Measurements from ENCODE around the gene ISYNA1.

ISYNA1 gene

DNA sequence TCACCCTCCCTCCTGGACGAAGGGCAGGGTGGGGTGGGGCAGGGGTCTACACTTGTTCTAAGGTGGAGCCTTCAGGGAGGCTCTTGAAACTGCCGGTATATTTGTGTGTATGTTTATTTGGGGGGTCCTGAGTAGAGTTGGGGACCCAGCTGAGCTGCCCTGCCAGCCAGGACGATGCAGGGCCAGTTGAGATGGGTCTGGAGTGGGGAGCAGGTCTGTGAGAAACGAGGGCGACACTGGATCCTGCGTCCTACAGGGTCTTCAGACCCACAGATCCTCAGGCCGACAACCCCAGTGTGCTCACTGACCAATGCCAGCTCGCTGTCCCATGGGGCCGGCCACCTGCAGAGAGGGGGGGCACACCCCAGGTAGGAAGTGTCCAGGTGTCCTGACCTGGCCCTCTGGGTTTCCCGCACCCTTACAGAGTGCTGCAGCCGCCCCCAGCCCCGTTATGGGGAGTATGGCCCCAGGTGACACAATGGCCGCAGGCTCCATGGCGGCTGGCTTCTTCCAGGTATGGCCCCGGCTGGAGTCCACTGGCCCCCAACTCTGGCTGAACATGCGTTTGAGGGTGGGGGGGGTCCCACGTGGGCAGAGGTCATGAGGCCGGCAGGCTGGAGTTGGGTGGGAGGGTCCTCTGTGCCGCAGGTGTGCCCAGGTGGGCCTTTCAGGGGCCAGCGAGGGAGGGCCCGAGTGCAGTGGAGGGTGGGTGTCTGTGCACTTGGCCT lies 7.4 kb downstream of the ISYNA1 start:
- no peak for DNase-seq

GRCh38 chr19:18429717-18430416 lies 8.1 kb downstream of the ISYNA1 start:
- DNase-seq = no peak

DNA sequence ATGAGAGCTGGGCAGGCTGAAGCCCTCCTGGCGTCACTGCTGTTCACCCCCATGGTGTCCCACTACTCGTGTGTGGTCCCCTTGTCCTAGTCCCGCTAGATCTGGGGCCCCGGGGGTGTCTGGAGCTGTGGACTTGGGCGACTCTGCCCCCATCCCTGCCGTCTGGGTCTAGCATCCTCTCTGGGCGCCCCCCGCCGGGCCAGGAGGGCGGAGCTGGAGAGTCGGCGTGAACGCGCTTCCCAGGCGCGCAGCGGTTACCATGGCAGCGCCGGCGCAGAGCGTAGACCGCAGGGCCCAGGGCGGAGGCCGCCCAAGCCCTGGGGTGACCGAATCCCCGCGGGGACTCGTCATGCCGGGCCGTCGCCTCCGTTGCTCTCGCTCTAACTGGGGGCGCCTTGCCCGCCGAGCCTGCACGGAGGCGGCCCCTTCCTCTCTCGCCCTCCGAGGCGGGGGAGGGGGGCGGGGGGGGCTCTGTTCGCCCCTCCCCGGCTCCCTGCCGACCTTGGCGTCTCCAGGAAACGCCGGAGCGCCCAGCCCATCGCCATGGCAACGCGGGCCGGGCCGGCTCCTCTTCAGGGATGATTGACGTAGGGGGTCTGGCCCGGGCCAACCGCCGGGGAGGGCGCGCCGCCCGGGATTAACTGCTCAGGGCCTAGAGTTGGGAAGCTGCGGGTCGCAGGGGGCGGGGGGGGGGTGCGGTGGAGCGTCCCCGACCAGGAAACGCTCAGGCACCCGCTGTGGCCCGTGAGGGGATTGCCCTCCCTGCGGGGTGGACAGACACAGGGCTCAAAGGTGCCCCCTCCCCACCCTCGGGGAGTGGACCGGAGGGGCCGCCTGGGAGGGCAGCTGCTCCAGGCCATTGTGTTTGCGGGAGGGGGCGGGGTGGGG lies 8.9 kb downstream of the ISYNA1 start:
- peak; percentile 87 for DNase-seq

GRCh38 chr19:18428173-18428786 lies 9.7 kb downstream of the ISYNA1 start:
- DNase-seq = no peak

GRCh38 chr19:18427743-18428113 lies 10.2 kb downstream of the ISYNA1 start:
- DNase-seq = no peak

- no peak for DNase-seq
Observed at GRCh38 chr19:18427080-18427742, 10.7 kb downstream of the ISYNA1 start.

DNA sequence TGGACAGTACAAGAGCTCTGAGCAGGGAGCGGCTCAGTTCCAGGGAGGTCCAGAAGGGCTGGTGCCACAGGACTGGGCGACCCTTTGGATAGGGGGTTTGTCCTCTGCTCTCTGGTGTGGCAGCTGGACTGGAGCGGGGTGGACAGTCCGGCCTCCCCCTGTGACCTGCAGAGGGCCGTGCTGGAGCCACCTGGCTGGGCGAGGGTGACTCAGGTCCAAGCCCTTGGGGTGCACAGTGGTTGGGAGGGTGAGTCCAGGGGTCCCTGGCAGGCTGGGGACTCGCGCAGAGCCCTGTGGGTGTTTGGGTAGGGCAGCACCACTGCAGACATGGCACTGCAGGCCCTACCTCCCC lies 11.5 kb downstream of the ISYNA1 start:
- no peak for DNase-seq

GRCh38 chr19:18425515-18426415 lies 12.2 kb downstream of the ISYNA1 start:
- no peak for DNase-seq

DNA sequence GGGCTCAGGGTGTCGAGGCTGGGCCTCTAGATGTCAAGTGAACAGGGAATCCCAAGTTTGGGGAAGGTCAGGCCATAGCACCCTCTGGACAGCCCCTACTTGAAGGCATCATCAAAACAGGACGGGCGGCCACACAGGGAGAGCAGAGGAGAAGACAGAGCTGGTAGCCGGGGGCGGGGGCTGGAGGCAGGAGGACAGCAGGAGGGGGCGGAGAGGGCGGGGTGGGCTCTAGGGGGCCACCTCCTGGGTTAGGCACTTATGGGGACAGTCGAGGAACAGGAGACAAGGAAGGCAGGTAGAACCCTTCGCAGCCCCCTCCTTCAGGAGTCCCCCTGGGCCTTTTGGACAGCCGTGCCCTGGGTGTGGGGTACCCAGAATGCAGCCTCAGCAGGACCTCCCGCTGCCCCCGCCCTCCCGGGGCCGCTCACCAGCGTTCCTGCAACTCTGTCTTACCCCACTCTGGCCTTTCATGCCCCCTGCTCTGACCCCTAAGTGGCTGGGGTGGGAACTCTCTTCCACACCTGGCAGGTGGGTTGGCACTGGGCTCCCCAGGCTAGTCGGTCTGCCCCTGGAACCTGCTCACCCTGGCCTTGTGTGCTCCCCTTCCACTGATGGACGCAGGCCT lies 12.9 kb downstream of the ISYNA1 start:
- no peak for DNase-seq

- DNase-seq = no peak
Observed at GRCh38 chr19:18424122-18424889, 13.6 kb downstream of the ISYNA1 start.

- no peak for DNase-seq
Observed at GRCh38 chr19:18423258-18424020, 14.5 kb downstream of the ISYNA1 start.

GRCh38 chr19:18422530-18423191 lies 15.3 kb downstream of the ISYNA1 start:
- peak; percentile 78 for DNase-seq

- DNase-seq = no peak
Observed at GRCh38 chr19:18421371-18421959, 16.5 kb downstream of the ISYNA1 start.

DNA sequence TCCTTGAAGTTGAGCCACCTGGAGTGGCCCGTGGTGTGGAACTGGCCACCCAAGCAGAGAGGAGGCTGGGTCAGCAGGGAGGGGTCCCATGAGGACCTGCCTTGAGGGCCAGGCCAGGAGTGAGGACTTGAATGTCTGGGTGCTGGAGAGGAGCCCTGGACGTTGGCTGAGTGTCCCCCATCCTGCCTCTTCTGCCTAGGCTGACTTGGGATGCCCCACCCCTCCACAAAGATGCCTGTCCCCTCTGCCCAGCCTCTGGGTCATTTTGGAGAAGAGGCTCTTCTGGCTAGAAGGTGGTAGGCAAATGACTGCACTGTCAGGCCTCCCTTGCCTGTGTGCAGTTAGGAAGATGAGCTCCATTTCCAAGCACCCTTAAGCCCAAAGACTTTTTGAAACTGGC lies 17.0 kb downstream of the ISYNA1 start:
- DNase-seq = no peak

GRCh38 chr19:18419699-18420460 lies 18.1 kb downstream of the ISYNA1 start:
- peak; percentile 69 for DNase-seq

- peak; percentile 85 for DNase-seq
Observed at GRCh38 chr19:18419195-18419698, 18.7 kb downstream of the ISYNA1 start, which contains the start of gene SSBP4. TSS of gene SSBP4 (plus strand) at chr19:18419398. CDS start at chr19:18419649, 251 bp downstream.

- no peak for DNase-seq
Observed at GRCh38 chr19:18418483-18419194, 19.3 kb downstream of the ISYNA1 start.

Measured in activated CD4-positive, alpha-beta T cell treated with anti-CD3 and anti-CD28 coated beads, Interleukin-10, Interleukin-2, amounts not matched to agents 100 ng/mL and 50 ng/mL, durations not matched to agents 16 hours and 8 hours (primary cell).